Measurements from ENCODE around the gene PNPLA5.

PNPLA5 gene

DNA sequence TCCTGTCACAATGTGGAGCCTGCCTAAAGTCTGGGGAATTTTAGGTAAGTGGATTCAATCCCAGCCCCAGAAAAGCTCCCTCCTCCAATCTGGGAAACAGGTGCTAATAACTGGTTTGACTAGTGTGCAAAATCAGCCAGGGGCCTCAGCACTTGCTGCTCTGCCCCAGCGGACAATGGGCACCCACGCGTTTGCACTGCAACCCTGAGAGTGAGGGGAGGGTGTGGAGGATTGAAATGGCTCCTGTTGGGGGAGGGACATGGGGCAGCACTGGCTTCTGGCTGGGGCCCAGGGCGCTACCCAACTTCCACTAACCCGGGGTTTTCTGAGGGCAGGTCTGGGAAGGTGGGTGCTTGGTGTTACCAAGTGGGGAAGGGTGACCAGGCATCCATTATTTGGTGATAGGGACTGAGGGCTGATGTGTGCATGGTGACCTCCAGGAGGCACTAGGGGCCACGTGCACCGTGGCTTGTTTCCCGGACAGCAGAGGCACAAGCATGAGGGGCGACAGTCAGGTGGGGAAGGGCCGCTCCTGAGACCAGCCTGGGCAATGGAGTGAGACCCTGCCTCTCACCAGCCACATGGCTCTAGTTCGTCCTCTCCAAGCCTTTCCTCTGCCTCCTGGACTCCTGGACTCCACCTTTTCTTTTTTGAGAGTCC, 4.3 kb upstream of the PNPLA5 start:
- no peaks in the 10 kb centered on the region for H3K36me3 Mint-ChIP-seq (ENCODE audit: low read depth)
- H3K9me3 Mint-ChIP-seq = no peaks in the 10 kb centered on the region
- peaks cover 74% of the 10 kb centered on the region for H3K27me3 Mint-ChIP-seq (ENCODE audit: low read depth)
- no peak overlapping the region for H3K4me3 Mint-ChIP-seq
- no peaks in the 10 kb centered on the region for H3K4me1 Mint-ChIP-seq
- TF ChIP-seq, protein P1, sequence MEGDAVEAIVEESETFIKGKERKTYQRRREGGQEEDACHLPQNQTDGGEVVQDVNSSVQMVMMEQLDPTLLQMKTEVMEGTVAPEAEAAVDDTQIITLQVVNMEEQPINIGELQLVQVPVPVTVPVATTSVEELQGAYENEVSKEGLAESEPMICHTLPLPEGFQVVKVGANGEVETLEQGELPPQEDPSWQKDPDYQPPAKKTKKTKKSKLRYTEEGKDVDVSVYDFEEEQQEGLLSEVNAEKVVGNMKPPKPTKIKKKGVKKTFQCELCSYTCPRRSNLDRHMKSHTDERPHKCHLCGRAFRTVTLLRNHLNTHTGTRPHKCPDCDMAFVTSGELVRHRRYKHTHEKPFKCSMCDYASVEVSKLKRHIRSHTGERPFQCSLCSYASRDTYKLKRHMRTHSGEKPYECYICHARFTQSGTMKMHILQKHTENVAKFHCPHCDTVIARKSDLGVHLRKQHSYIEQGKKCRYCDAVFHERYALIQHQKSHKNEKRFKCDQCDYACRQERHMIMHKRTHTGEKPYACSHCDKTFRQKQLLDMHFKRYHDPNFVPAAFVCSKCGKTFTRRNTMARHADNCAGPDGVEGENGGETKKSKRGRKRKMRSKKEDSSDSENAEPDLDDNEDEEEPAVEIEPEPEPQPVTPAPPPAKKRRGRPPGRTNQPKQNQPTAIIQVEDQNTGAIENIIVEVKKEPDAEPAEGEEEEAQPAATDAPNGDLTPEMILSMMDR (IDR thresholded peaks at IDR 0.05; ENCODE audit: unreplicated experiment in 3 of 3) = no peak
- H3K27ac Mint-ChIP-seq = no peak overlapping the region

DNA sequence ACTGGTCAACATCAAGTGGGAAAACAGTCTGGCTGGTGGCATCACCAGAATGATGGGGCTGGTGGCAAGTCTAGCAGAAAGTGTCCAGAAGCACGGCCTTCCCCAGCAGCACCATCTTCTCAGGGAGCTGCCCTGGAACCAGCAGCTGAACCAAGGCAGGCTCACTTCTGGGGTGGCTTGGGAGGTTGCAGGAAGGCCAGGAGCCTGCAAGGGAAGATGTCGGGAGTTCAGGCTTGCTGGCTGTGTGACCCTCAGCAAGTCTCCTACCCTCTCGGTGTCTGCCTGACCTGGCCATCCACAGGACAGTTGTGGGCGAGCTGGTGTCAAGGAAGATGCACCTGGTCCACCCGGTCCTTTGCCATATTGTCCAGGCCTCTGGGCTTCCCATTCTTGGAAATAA, 2.3 kb upstream of the PNPLA5 start:
- no peak overlapping the region for H3K4me3 Mint-ChIP-seq
- H3K9me3 Mint-ChIP-seq = no peaks in the 10 kb centered on the region
- TF ChIP-seq, protein P1 (IDR thresholded peaks at IDR 0.05; ENCODE audit: unreplicated experiment in 3 of 3) = no peak
- H3K4me1 Mint-ChIP-seq = no peaks in the 10 kb centered on the region
- peaks cover 80% of the 10 kb centered on the region for H3K27me3 Mint-ChIP-seq (ENCODE audit: low read depth)
- H3K36me3 Mint-ChIP-seq (ENCODE audit: low read depth) = no peaks in the 10 kb centered on the region
- no peak overlapping the region for H3K27ac Mint-ChIP-seq

DNA sequence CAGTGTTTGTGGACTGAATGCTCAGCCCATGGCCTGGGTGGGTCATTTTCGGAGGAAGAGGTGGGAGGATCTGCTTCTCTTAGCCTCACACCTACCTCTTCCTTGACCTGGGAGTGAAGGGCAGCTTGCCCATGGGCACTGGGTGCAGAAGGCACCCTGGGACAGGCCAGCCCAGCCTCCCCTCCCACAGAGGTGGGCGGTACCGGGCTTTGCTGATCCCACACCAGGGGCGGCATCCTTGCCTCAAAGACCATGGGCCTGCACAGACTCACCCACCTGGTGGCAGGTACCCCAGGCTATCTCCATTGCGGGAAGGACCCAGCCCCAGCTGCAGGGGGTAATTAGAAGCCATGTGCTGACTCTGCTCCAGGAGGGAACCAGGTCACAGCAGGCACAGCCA, 1.5 kb upstream of the PNPLA5 start:
- TF ChIP-seq, protein P1 (IDR thresholded peaks at IDR 0.05; ENCODE audit: unreplicated experiment in 3 of 3) = no peak
- H3K27me3 Mint-ChIP-seq (ENCODE audit: low read depth) = peaks cover 82% of the 10 kb centered on the region

DNA sequence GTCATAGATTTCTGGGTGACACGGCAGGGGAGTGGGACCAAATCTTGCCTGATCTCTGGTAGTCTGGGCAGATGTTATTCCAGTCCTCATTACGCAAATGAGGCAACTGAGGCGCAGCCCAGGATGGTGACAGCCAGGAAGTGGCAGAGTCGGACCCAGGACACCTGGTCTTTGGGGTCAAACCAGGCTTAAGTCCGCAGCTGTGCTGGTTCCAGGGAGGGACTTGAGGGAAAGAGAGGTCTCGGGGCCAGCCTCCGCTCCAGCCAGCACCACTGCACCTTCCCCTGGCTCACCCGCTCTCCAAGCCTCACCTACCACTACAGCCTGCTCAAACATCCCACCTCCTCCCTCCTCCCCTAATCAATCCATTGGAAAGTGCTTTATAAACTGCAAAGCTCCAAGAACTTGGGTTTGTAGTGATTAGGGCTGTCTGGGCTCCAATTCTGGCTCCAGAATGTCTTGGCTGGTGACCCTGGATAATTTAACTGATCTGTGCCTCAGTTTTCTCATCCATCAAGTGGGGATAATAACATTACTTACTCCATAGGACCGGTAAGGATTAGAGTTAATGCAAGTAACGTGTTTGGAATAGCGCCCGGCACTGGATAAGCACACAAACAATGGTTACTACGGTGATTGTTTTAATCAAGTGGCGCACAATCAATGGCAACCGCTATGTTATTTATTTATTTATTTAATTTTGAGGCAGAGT, 526 bp upstream of the PNPLA5 start:
- no peak overlapping the region for H3K4me3 Mint-ChIP-seq
- no peaks in the 10 kb centered on the region for H3K4me1 Mint-ChIP-seq
- TF ChIP-seq, protein P1 (IDR thresholded peaks at IDR 0.05; ENCODE audit: unreplicated experiment in 3 of 3) = no peak
- H3K9me3 Mint-ChIP-seq = no peaks in the 10 kb centered on the region
- H3K36me3 Mint-ChIP-seq (ENCODE audit: low read depth) = no peaks in the 10 kb centered on the region
- no peak overlapping the region for H3K27ac Mint-ChIP-seq
- peaks cover 85% of the 10 kb centered on the region for H3K27me3 Mint-ChIP-seq (ENCODE audit: low read depth)

More for the DNA sequence above, 1.5 kb upstream of the PNPLA5 start:
- H3K4me3 Mint-ChIP-seq = no peak overlapping the region
- no peaks in the 10 kb centered on the region for H3K36me3 Mint-ChIP-seq (ENCODE audit: low read depth)
- H3K27ac Mint-ChIP-seq = no peak overlapping the region
- no peaks in the 10 kb centered on the region for H3K4me1 Mint-ChIP-seq
- H3K9me3 Mint-ChIP-seq = no peaks in the 10 kb centered on the region

DNA sequence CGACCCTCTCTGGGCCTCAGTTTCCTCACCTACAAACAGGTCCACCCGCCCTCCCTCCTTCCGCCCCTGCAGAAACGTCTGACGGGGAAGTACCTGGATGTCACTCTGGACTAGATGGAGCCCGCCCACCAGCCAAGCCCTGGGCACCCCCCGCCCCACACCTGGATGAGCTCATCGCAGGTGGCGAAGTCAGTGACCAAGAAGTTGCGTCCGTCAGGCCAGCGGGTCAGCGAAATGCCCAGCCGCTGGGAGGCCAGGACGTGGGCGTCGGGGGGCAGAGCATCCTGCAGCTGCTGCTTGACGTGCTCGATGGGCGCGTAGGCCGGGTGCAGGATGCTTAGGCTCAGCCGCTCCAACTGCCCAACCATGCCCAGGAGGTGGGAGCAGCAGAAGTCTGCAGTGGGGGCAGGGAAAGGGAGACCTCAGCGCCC, 897 bp downstream of the PNPLA5 start:
- TF ChIP-seq, protein P1 (IDR thresholded peaks at IDR 0.05; ENCODE audit: unreplicated experiment in 3 of 3) = no peak
- Mint-ChIP-seq H3K4me1 (no peaks in the 10 kb centered on the region), H3K4me3 (no peak overlapping the region), H3K27ac (no peak overlapping the region), H3K9me3 (no peaks in the 10 kb centered on the region), H3K36me3 (ENCODE audit: low read depth) (no peaks in the 10 kb centered on the region), H3K27me3 (ENCODE audit: low read depth) (peaks cover 91% of the 10 kb centered on the region)

DNA sequence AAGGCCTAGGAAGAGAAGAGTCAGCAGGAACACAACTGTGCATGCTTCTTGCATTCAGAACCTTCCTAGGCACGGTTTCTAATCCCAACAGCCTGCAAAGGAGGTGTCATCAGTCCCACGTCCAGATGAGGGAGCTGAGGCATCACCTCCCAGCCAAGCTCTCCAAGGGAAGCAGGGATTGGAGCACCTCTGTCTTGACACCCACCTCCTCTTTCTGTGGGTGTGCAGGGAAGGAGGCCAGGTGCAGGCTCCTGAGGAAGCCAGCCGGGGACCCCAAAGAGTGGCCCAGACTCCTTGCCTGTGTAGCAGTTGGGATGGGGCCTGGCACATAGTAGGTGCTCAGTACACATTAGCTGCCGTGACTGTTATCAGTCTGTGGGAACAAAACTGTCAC, 2.0 kb downstream of the PNPLA5 start:
- H3K4me3 Mint-ChIP-seq = no peak overlapping the region
- H3K27ac Mint-ChIP-seq = no peak overlapping the region
- peaks cover 86% of the 10 kb centered on the region for H3K27me3 Mint-ChIP-seq (ENCODE audit: low read depth)
- H3K9me3 Mint-ChIP-seq = no peaks in the 10 kb centered on the region
- TF ChIP-seq, protein P1 (IDR thresholded peaks at IDR 0.05; ENCODE audit: unreplicated experiment in 3 of 3) = no peak
- no peaks in the 10 kb centered on the region for H3K36me3 Mint-ChIP-seq (ENCODE audit: low read depth)
- H3K4me1 Mint-ChIP-seq = no peaks in the 10 kb centered on the region

Measured in nephron (organoid).